Measurements from ENCODE around the gene GRK4. TPM values are rescaled to one million over a fixed set of nuclear protein-coding genes. Genes with fewer than 3 reads are reported as not detected.
"Not testable (repeated sequence)": the region's sequence is repeated elsewhere in the genome, so short reads cannot be mapped to it uniquely, and the experiment has no call there.

GRK4 gene
- total and polyA plus RNA-seq, 2 of the 8 experiments (the other 6 are each of a cell fraction or from before 2014, with no cell fraction given) = 0.77 to 1.8 TPM

GRCh38 chr4:2955186-2956044, 8.0 kb upstream of the GRK4 start:
- Histone ChIP-seq H3K36me3 (ENCODE audit: control insufficient read depth in 2 of 4, insufficient read depth in 4 of 4, low read length in 3 of 4) (peaks cover 45 to 80% (median 62%) of the 10 kb centered on the region in 4 experiments), H3K79me2 (ENCODE audit: control insufficient read depth in 1 of 2, insufficient read depth in 2 of 2, low read length in 2 of 2) (peaks cover 2 to 28% of the 10 kb centered on the region in 2 experiments; a peak in 3 of 4 replicates), H3K9me3 (ENCODE audit: insufficient read depth in 2 of 2, low read depth in 1 of 2, low read length in 1 of 2) (peaks cover 14 to 15% of the 10 kb centered on the region in 2 experiments), H3K4me3 (ENCODE audit: extremely low read depth in 1 of 4, insufficient read depth in 2 of 4, low read depth in 3 of 4, low read length in 4 of 4) (peak overlapping the region in 1 of 4 experiments; percentile 19; a peak in 2 of 8 replicates)
- H3K4me1 ChIP-seq (replicated peaks in 1 of 4; ENCODE audit: control insufficient read depth in 3 of 4, insufficient read depth in 4 of 4, low read length in 3 of 4); H2BK20ac ChIP-seq (ENCODE audit: low read length); H3K4me2 ChIP-seq (ENCODE audit: insufficient read depth in 1 of 2, low read depth in 2 of 2, low read length in 2 of 2); H2BK15ac ChIP-seq (ENCODE audit: low read length); H3K4ac ChIP-seq (replicated peaks; ENCODE audit: insufficient read length, low read depth, low read length); H4K5ac ChIP-seq (ENCODE audit: insufficient read length, low read depth, low read length); H3K9ac ChIP-seq (replicated peaks in 1 of 4; ENCODE audit: extremely low read depth in 1 of 4, low read depth in 3 of 4, low read length in 3 of 4); DNase-seq (ENCODE audit: low read depth in 1 of 2, low spot score in 2 of 2); H3K14ac ChIP-seq (ENCODE audit: insufficient read length); H3K23ac ChIP-seq (ENCODE audit: insufficient read length); H3K27me3 ChIP-seq (replicated peaks in 1 of 4; ENCODE audit: control insufficient read depth in 3 of 4, extremely low read depth in 1 of 4, insufficient read depth in 3 of 4, low read length in 3 of 4); H2BK5ac ChIP-seq (ENCODE audit: low read depth, low read length); H3K23me2 ChIP-seq (ENCODE audit: low read depth, low read length); FAIRE-seq; H4K8ac ChIP-seq (ENCODE audit: extremely low read depth, insufficient read depth, low read length); H2AFZ ChIP-seq (ENCODE audit: low read length); H4K91ac ChIP-seq (replicated peaks; ENCODE audit: insufficient read length, low read length); H2AK5ac ChIP-seq (ENCODE audit: low read depth, low read length); H3K27ac ChIP-seq (ENCODE audit: low read depth, low read length); H2BK120ac ChIP-seq (replicated peaks; ENCODE audit: low read depth, low read length); H2BK12ac ChIP-seq (ENCODE audit: low read depth, low read length); H3K79me1 ChIP-seq (ENCODE audit: low read depth, low read length); H3K56ac ChIP-seq (replicated peaks; ENCODE audit: insufficient read length, low read depth, low read length); H4K20me1 ChIP-seq (replicated peaks in 1 of 2; ENCODE audit: control insufficient read depth in 1 of 2, insufficient read depth in 2 of 2, low read length in 2 of 2); H3K18ac ChIP-seq (ENCODE audit: extremely low read depth, low read length): not testable (repeated sequence)
- 95% methylated on average over 16 of the region's 44 CpGs; no CpG with 5 or more reads in 1 of the 2 experiments for WGBS, 2 experiments (ENCODE audit: extremely low coverage in 1 of 2, insufficient coverage in 1 of 2, insufficient read length in 1 of 2, insufficient replicate concordance in 2 of 2, low coverage in 1 of 2, low lambda C conversion rate in 2 of 2, missing lambda C conversion rate in 1 of 2)
- POLR2A ChIA-PET (ENCODE audit: partially characterized antibody) = interaction anchor here (2.0 to 5.1 kb wide), 3 partner anchors 8 to 20 kb away, joined by 10 to 23 read pairs (median 13); partner anchors contain the start of genes GRK4 and NOP14
- TF ChIP-seq CTCF (IDR thresholded peaks at IDR 0.05; ENCODE audit: control extremely low read depth in 1 of 3, insufficient read depth in 1 of 3, low read depth in 1 of 3, low read length in 3 of 3) = peak in 2 of 3 experiments; percentile 40 to 71; a peak in 3 of 4 replicates
- TF ChIP-seq TAF7 (optimal IDR thresholded peaks at IDR 0.05; ENCODE audit: borderline replicate concordance, low read depth, low read length) = peak; percentile 42
- TF ChIP-seq SP4 (IDR thresholded peaks at IDR 0.05; ENCODE audit: low read length) = 0 out of 2 replicates have a peak, but pooled peaks have one; percentile 54
- CTCF ChIA-PET (ENCODE audit: partially characterized antibody) = interaction anchor here (0.6 to 2.2 kb wide), 16 partner anchors 11 to 269 kb away, joined by 3 to 11 read pairs (median 4); no protein-coding TSS in a partner anchor
